Measurements from ENCODE around the gene ARSH.
A peak's percentile ranks its signal among the peaks of the same experiment; 100 is the strongest.
"Not testable (repeated sequence)": the region's sequence is repeated elsewhere in the genome, so short reads cannot be mapped to it uniquely, and the experiment has no call there.

The ARSH gene

DNA sequence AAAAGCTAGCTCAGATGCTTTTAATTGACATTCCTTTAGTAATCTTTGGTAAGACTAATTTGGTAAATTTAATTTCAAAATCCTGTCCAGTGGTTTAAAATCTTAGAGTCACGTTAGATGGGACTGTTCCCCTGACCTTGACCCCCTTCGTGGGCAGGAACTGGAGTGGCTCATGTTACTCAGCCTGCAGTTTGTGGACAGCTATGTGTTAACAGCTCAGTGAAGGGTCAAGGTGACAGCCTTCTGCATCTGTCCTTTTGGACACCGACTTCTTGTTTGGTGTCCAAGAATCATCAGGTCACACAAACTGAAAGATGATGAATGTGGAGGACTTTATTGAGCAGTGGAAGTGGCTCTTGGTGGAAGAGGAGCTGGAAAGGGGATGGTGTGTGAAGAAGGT, 37.9 kb downstream of the ARSH start:
- DNase-seq (ENCODE audit: low spot score) = no peak

DNA sequence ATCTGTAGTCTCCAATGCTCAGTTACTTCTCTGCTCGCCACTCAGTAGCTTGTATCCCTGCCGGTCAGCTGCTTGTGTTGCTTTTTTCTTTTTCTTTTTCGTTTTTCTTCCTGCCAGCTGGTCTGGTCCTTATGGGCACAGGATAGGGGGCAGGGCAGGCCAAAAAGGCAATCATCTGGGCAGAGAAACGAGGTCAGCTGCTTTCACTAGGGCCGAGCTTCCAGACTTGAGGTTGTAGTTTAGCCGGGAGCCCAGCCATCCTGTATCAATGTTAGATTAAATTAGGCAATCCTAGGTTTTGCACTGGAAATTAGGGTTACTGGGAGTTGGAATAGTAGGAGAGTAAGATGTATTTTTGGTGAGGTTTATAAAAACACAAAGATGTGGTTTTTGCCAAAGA, 38.3 kb downstream of the ARSH start:
- DNase-seq (ENCODE audit: low spot score) = no peak

DNA sequence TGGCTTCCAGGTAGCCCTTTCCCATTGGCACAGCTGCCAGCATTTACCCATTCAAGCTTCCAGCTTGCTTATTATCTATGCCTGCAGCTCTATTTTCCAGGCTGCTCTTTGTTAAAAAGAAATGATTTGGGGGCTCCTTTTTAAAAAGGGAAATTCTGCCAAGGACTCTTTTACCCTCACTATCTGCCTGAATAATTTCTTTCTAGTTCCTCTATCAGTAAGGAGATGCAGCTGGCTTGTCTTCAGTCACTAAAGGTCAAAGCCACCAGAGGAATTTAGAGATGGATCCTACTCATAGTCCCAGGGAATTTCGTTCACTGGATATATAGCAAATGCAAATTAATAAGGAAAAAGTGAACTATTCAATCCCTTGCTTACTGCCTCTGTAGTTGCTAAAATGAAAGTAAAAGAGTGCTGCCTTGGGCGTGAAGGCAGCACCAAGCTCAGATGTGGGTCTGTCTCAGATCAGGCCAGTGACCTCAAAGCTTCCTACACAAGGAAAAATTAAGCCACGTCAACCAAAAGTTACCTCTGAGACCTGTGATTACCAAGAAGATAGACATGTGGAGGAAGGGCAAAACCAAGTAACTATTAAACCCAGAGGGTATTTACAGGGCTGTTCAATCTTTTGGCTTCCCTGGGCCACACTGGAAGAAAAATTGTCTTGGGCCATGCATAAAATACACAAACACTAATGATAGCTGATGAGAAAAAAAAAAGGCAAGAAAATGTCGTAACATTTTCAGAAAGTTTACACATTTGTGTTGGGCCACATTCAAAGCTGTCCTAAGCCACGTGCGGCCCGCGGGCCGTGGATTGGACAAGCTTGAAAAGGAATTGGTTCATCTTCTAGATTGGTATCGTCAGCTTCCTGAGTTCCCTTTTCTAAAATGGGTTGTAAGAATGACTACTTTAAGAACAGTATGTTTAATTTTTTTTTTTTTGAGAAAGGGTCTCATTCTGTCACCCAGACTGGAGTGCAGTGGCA, 40.2 kb downstream of the ARSH start:
- no peak for DNase-seq (ENCODE audit: low spot score)

DNA sequence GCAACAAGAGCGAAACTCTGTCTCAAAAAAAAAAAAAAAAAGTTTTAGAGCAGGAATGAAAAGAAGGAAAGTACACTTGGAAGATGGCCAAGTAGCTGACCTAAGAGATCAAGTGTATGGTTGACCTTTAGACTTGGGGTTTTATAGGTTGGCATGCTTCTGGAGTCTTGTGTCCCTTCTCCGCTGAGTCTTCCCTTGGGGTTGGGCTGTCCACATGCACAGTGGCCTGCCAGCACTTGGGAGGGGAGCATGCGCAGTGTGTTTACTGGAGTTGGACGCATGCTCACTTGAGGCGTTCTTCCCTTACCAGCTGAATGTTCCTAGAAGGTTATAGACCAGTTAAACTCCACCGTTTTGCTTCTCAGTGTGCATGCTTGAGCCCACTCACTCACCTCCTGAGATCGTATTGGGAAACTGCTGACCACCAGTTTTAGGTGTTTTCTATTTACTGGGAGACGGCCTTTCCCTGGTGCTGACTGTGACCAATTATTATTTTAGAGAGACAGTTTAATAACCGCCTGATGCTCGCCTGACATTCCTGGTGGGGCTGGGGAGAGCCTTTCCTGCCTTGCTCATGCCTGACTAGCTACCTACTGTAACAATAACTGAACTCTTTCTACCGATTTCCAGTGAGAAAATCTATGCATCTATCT, 44.3 kb downstream of the ARSH start:
- DNase-seq (ENCODE audit: low spot score) = not testable (repeated sequence)

DNA sequence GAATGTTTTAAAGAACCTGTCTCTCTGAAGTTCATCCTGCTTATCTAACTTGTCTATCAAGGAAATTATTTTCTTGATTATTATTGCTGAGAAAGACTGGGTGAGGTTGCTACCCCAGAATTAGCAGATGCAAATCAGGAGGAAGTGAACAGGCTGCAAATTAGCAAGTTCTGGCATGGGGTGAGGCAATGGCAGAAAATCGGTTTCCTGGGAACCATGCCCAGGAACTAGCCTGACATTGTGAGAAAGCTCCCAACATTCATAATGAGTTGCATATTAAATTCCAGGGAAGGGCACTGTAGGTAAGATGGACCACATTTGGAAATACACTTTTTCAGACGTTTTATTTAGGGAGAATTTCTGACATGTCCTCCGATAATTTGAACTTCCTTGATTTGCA, 46.5 kb downstream of the ARSH start:
- no peak for DNase-seq (ENCODE audit: low spot score)

DNA sequence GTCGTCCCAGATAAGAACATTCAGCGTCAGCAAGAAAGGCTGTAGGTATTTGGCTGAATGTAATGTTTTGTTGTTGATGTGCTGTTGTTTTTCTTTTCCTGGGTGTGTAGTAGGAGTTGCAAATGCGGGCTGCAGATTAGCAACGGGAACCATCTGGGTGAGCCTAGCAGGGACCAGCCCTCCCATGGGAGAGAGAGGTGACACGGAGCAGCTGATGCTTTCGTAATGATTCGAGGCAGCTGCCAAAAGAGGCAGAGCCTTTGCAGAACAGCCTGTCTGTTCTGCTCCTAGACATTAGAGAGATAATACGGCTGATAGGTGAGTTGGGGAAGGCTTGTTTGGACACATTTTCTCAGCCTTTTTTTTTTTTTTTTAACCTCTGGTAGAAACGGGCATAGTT, 60.2 kb downstream of the ARSH start:
- DNase-seq (ENCODE audit: low spot score) = peak; percentile 8

DNA sequence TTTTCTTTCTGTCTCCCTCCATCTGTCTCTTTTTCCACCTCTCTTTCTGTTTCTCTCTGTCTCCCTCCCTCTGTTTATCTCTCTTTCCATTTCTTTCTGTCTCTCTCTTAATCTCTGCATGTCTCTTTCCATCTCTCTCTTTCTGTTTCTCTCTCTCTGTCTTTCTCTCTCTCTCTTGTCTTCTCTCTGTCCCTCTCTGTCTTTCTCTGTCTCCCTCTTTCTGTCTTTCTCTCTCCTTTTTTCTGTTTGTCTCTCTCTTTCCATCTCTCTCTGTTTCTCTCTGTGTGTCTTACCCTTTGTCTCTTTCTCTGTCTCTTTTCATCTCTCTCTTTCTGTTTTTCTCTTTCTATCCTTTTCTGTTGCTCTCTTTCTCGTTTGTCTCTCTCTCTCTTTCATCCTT, 69.6 kb downstream of the ARSH start:
- no peak for DNase-seq (ENCODE audit: low spot score)

DNA sequence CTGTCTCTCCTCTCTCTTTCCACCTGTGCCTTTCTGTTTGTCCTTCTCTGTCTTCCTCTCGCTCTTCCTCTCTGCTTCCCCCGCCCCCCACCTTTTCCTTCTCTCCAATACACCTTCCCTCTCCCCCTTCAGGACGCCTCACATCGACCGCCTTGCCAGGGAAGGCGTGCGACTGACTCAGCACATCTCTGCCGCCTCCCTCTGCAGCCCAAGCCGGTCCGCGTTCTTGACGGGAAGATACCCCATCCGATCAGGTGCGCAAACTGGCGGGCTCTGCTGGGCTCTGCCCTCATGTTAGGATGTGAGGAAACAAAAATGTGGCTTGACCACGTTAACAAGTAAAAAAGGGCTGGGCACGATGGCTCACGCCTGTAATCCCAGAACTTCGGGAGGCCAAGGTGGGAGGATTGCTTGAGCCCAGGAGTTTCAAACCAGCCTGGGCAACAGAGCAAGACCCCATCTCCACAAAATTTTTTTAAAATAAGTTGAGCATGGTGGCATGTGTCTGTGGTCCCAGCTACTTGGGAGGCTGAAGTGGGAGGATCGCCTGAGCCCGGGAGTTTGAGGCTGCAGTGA, 70.2 kb downstream of the ARSH start:
- no peak for DNase-seq (ENCODE audit: low spot score)
